Measurements from ENCODE around the gene TYROBP. TPM values are rescaled to one million over a fixed set of nuclear protein-coding genes. Genes with fewer than 3 reads are reported as not detected.

The TYROBP gene
- total and polyA plus RNA-seq, 2 of the 4 experiments (the other 2 are of a cell fraction), result not detected

GRCh38 chr19:35925501-35925900 lies 17.4 kb upstream of the TYROBP start:
- Histone ChIP-seq H3K9ac (ENCODE audit: low read depth, low read length) (no peak overlapping the region), H3K27ac (ENCODE audit: insufficient read depth, low read length) (no peak overlapping the region), H4K91ac (ENCODE audit: insufficient read depth, low read depth, low read length) (no peak overlapping the region), H3K9me3 (ENCODE audit: control insufficient read depth, insufficient read depth, low read length) (peaks cover 8% of the 10 kb centered on the region), H3K9me1 (ENCODE audit: insufficient read depth, low read length) (no peaks in the 10 kb centered on the region), H4K20me1 (ENCODE audit: insufficient read depth, low read length) (no peaks in the 10 kb centered on the region), H3K4me1 (ENCODE audit: control insufficient read depth, insufficient read depth, low read length) (no peaks in the 10 kb centered on the region), H2AK9ac (replicated peaks; ENCODE audit: low read depth, low read length, poor library complexity) (no peak overlapping the region), H3K56ac (ENCODE audit: extremely low read depth, insufficient read depth, low read length) (no peak overlapping the region), H2BK120ac (ENCODE audit: low read depth, low read length) (no peak overlapping the region), H2BK20ac (ENCODE audit: low read depth, low read length) (no peak overlapping the region), H3K27me3 (ENCODE audit: control insufficient read depth, insufficient read depth, low read length) (peaks cover 10% of the 10 kb centered on the region), H2AK5ac (ENCODE audit: low read depth, low read length) (no peak overlapping the region), H3K23ac (ENCODE audit: low read depth, low read length) (no peak overlapping the region), H3K14ac (replicated peaks; ENCODE audit: low read depth, low read length) (no peak overlapping the region), H3K18ac (ENCODE audit: low read depth, low read length) (no peak overlapping the region), H3K79me1 (ENCODE audit: low read depth in 1 of 2, low read length in 2 of 2) (no peaks in the 10 kb centered on the region), H3K4me3 (ENCODE audit: insufficient read depth, low read depth, low read length) (no peak overlapping the region), H2BK15ac (ENCODE audit: low read depth, low read length) (no peak overlapping the region), H3K4ac (ENCODE audit: low read depth, low read length) (no peak overlapping the region), H4K8ac (ENCODE audit: low read depth in 2 of 2, low read length in 2 of 2) (no peak overlapping the region), H2BK5ac (ENCODE audit: low read depth, low read length, poor library complexity, severe bottlenecking) (no peak overlapping the region), H4K5ac (ENCODE audit: low read depth, low read length) (no peak overlapping the region), H3K36me3 (ENCODE audit: control insufficient read depth, insufficient read depth, low read length) (no peaks in the 10 kb centered on the region), H3K4me2 (ENCODE audit: low read depth, low read length) (no peak overlapping the region), H2AFZ (replicated peaks; ENCODE audit: low read length, poor library complexity) (no peak overlapping the region)
- dilution Hi-C loops (cut with HindIII; ENCODE audit: low sequenced_read_pairs, unreplicated experiment) (no loop called here), intact Hi-C loops (cut with micrococcal nuclease) (no loop called here), in situ Hi-C loops (cut with MboI; ENCODE audit: low sequenced_read_pairs) (no loop called here)
- WGBS, 2 experiments (ENCODE audit: extremely low coverage in 2 of 2, insufficient read length in 1 of 2), result 0% methylated on average over 1 of the region's 3 CpGs; no CpG with 5 or more reads in 1 of the 2 experiments
- BruUV-seq (replicated peaks), result no TSS peak
- ChIA-PET CTCF (no interaction called here), POLR2A (ENCODE audit: unreplicated experiment) (no interaction called here)
- ATAC-seq (ENCODE audit: low read depth) (no peak), DNase-seq (no peak)
- TF ChIP-seq POLR2A (IDR thresholded peaks at IDR 0.05; ENCODE audit: low read depth, low read length) (no peak), CHD1 (IDR thresholded peaks at IDR 0.05; ENCODE audit: low read depth, low read length) (no peak), FOS (IDR thresholded peaks at IDR 0.05; ENCODE audit: low read depth, low read length) (no peak), MXI1 (IDR thresholded peaks at IDR 0.05; ENCODE audit: borderline replicate concordance, low read depth, low read length) (no peak), CEBPB (IDR thresholded peaks at IDR 0.05; ENCODE audit: low read depth, low read length) (no peak), RCOR1 (IDR thresholded peaks at IDR 0.05; ENCODE audit: insufficient replicate concordance, low read length) (no peak), MAZ (IDR thresholded peaks at IDR 0.05; ENCODE audit: borderline replicate concordance, low read depth, low read length) (no peak), RAD21 (IDR thresholded peaks at IDR 0.05; ENCODE audit: low read length) (no peak), SMC3 (IDR thresholded peaks at IDR 0.05; ENCODE audit: low read depth, low read length) (no peak), USF2 (IDR thresholded peaks at IDR 0.05; ENCODE audit: low read depth, low read length) (no peak), ELK1 (IDR thresholded peaks at IDR 0.05; ENCODE audit: borderline replicate concordance, low read depth, low read length) (no peak), MAFK (IDR thresholded peaks at IDR 0.05; ENCODE audit: low read depth, low read length) (no peak)
